Measurements from ENCODE around the gene ITGB3BP.

ITGB3BP gene

DNA sequence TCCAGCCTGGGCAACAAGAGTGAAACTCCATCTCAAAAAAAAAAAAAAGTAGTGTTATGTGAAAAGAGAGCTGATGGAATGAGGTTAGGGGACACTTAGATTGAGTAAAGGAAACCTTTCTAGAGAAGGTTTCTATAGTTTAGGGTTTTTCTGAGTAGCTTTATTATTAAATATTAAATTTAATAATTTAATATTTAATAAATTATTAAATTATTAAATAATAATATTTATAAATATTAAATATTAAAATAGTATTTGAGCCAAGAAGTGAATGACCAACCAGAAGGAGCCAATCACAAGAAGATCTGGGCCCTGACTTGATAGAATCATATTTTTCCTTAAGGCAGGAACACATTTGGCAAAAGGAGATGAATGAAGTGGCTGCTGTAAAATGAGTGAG lies 104.9 kb downstream of the ITGB3BP start:
- DNase-seq (ENCODE audit: low read depth) = no peak

- no peak for DNase-seq (ENCODE audit: low read depth)
Measured at GRCh38 chr1:63414691-63415365, 108.2 kb downstream of the ITGB3BP start.

DNA sequence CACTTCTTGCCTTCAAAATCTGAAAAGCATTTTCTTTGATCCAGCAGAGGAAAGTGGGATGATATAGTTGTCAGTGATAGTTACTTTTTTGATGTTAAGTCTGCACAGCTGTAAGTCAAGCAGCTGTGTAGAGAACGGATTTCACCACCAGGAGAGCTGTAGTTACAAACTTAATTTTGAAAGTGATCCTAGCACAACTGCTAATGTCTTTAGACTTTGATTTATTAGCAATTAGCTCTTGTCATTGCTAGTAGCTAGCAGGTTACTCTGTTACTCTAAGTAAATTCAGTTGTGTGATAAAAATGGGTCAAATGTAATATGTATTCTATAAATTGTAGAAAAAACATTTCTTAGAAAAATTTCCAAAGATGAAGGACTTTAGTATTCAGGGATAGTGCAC lies 109.6 kb downstream of the ITGB3BP start:
- DNase-seq (ENCODE audit: low read depth) = no peak

GRCh38 chr1:63411066-63411465 lies 112.0 kb downstream of the ITGB3BP start:
- DNase-seq (ENCODE audit: low read depth) = peak; percentile 2

DNA sequence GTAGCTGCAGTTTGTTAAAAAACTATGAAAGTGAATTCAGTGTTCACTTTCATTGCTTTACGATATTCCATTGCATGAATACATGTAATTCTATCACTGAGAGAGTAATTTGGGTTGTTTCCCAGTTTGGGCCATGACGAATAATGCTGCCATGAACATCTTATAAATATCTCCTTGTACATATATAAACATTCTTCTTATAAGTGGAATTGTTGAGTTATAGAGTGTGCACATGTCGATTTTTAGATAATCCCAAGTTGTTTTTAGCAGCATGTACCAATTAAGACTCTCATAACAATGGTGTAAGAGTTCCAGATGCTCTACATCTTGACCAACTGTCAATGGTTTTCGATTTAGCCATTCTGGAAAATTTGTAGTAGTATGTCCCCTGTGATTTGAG lies 114.7 kb downstream of the ITGB3BP start:
- DNase-seq (ENCODE audit: low read depth) = no peak

GRCh38 chr1:63407002-63407401 lies 116.0 kb downstream of the ITGB3BP start:
- DNase-seq (ENCODE audit: low read depth) = no peak

- no peak for DNase-seq (ENCODE audit: low read depth)
Measured at GRCh38 chr1:63405987-63406386, 117.0 kb downstream of the ITGB3BP start.

- no peak for DNase-seq (ENCODE audit: low read depth)
Measured at GRCh38 chr1:63405021-63405420, 118.0 kb downstream of the ITGB3BP start.

GRCh38 chr1:63403386-63403785 lies 119.6 kb downstream of the ITGB3BP start:
- DNase-seq (ENCODE audit: low read depth) = no peak

GRCh38 chr1:63401945-63402344 lies 121.1 kb downstream of the ITGB3BP start:
- no peak for DNase-seq (ENCODE audit: low read depth)
